NOMO-1 treated with dmso at 0.1 percent for 144 hours (cell line): ENCODE results near the gene CPN1.

Source experiments
- DNase-seq: peaks from one replicate; lab custom pipeline; 2025; ENCODE audit not compliant: unreplicated experiment; lab: John Stamatoyannopoulos, UW

Gene CPN1

GRCh38 chr10:99998889-99999288 is 82.8 kb downstream of the CPN1 start:
- DNase-seq, result no peak

- DNase-seq, result no peak
Observed at GRCh38 chr10:99996671-99997648, 84.7 kb downstream of the CPN1 start.

- no peak for DNase-seq
Observed at GRCh38 chr10:99995713-99996112, 86.0 kb downstream of the CPN1 start.

GRCh38 chr10:99995269-99995668 is 86.4 kb downstream of the CPN1 start:
- DNase-seq, result no peak

- no peak for DNase-seq
Observed at GRCh38 chr10:99994801-99995200, 86.9 kb downstream of the CPN1 start.

GRCh38 chr10:99993701-99994689 is 87.7 kb downstream of the CPN1 start:
- DNase-seq, result peak; percentile 82
